Activated naive CD4-positive, alpha-beta T cell treated with anti-CD3 and anti-CD28 coated beads, Interleukin-2, amount 50 U/mL, for 72 hours (primary cell): ENCODE data around the gene NPHP4. TPM values are rescaled to one million over a fixed set of nuclear protein-coding genes. Genes with fewer than 3 reads are reported as not detected.

Source experiments
- ATAC-seq, 2 donors: fragments of 150-1000 bp; cut with Tn5 transposase; 2 replicates each; pipeline ENCODE4 v1.10.0; 2021; ENCODE audit warnings: mild to moderate bottlenecking in 2 of 2, moderate library complexity in 2 of 2
- DNase-seq, 2 donors: peaks; one replicate each; pipeline ENCODE4 v3.0.0; 2021 to 2022; ENCODE audit warnings: low spot score in 2 of 2
- H3K27ac Mint-ChIP-seq, 2 donors: one replicate each; pipeline ENCODE4 v1.8.0; 2022; ENCODE audit warnings: mild to moderate bottlenecking in 2 of 2, mixed read lengths in 2 of 2
- H3K36me3 Mint-ChIP-seq, 2 donors: one replicate each; pipeline ENCODE4 v1.8.0; 2022; ENCODE audit warnings: mixed read lengths in 2 of 2
- H3K9me3 Mint-ChIP-seq, 2 donors: one replicate each; pipeline ENCODE4 v1.8.0; 2022; ENCODE audit warnings: mixed read lengths in 2 of 2
- total RNA-seq, 2 donors: library from RNA; stranded (reverse); gene quantifications; one replicate each; pipeline ENCODE4 v1.2.3, GENCODE V29; 2022

NPHP4 gene
- total RNA-seq, 2 donors from 2014 or later: 10.0 to 22.5 TPM

- Mint-ChIP-seq H3K9me3 (no peaks in the 10 kb centered on the region), H3K36me3 (peaks cover 0 to 18% of the 10 kb centered on the region in 2 donors), H3K27ac (no peak overlapping the region)
- ATAC-seq (no peak), DNase-seq (no peak)
These were observed 17.6 kb downstream of the NPHP4 start for GRCh38 chr1:5974631-5975030.

DNA sequence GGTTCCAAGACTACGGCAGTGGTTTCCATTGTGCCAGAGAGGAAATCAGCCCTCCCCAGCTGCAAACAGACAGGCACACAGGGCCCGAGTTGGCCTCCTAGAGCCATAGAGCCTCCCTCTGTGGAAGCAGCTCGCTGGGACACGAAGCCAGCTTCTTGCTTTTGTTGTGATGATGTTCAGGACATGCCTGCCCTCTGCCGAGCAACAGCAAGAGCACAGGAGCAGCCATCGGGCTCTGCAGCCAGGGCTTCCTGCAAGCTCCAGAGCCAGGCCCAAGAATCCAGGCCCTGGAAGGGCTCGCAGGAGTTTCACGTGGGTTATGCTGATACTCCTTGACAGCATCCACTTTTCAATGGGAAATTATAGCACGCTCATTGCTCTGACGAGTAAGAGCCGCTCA, 18.5 kb downstream of the NPHP4 start:
- no peak for DNase-seq
- Mint-ChIP-seq H3K36me3 (peaks cover 0 to 18% of the 10 kb centered on the region in 2 donors), H3K27ac (no peak overlapping the region), H3K9me3 (no peaks in the 10 kb centered on the region)
- ATAC-seq: no peak

DNA sequence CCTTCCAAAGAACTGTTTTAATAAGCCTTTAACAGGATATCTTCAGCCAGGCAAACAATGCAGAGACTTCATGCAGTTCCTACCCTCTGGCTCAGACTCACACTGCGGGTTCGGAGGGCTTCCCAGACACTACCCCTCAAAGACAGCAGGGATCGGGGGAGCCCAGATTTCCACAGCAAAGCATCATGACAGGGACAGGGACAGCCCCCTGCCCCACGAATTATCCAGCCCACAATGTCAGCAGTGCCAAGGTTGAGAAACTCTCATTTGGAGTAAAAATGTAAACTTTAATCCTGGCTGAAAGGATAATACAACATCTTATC, 20.1 kb downstream of the NPHP4 start:
- Mint-ChIP-seq H3K27ac (no peak overlapping the region), H3K36me3 (peaks cover 0 to 15% of the 10 kb centered on the region in 2 donors), H3K9me3 (no peaks in the 10 kb centered on the region)
- no peak for ATAC-seq
- no peak for DNase-seq

GRCh38 chr1:5971471-5972197, 20.6 kb downstream of the NPHP4 start:
- no peak overlapping the region for H3K27ac Mint-ChIP-seq
- peaks cover 0 to 10% of the 10 kb centered on the region in 2 donors for H3K36me3 Mint-ChIP-seq
- no peaks in the 10 kb centered on the region for H3K9me3 Mint-ChIP-seq
- ATAC-seq (no peak), DNase-seq (no peak)

DNA sequence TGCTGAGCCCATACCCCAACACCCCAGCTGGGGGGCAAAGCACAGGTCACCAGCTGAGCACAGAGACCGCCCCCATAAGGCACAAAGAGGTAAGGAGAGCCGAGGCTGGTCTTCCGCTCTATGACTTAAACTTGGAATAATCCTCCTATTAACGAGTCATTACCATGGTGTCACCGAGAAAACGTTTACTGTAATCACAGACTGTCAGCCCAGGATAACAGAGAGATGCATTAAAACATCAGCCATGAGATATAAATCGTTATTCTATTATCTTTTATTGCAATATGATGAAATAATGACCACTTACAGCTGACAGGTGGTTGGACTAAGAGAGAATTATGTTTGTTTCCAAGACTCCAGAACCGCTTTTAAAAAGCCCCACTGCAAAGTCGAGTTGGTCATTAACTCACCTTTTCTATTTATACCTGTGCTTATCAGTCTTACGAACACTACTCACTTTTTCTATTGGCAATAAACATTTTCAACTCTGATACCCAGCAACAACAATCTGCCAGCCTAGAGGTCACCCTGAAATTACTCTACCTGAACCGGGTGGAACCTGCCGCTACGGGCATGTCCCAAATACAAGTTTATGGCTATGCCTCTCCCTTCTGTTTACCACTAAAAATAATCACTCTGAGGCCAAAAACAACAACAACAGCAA, 21.5 kb downstream of the NPHP4 start:
- Mint-ChIP-seq H3K9me3 (no peaks in the 10 kb centered on the region), H3K27ac (no peak overlapping the region), H3K36me3 (peaks cover 0 to 8% of the 10 kb centered on the region in 2 donors)
- ATAC-seq (no peak), DNase-seq (no peak)

GRCh38 chr1:5969168-5969567, 23.1 kb downstream of the NPHP4 start:
- DNase-seq (no peak), ATAC-seq (no peak)
- no peaks in the 10 kb centered on the region for H3K9me3 Mint-ChIP-seq
- peaks cover 0 to 8% of the 10 kb centered on the region in 2 donors for H3K36me3 Mint-ChIP-seq
- H3K27ac Mint-ChIP-seq: no peak overlapping the region

- ATAC-seq (no peak), DNase-seq (no peak)
- no peaks in the 10 kb centered on the region for H3K9me3 Mint-ChIP-seq
- H3K27ac Mint-ChIP-seq: no peak overlapping the region
- peaks cover 0 to 8% of the 10 kb centered on the region in 2 donors for H3K36me3 Mint-ChIP-seq
These were observed 24.0 kb downstream of the NPHP4 start for GRCh38 chr1:5968161-5968736.

GRCh38 chr1:5967351-5968160, 24.7 kb downstream of the NPHP4 start:
- no peak for DNase-seq
- Mint-ChIP-seq H3K27ac (peak overlapping the region in 1 of 2 donors; percentile 44), H3K36me3 (peaks cover 0 to 8% of the 10 kb centered on the region in 2 donors), H3K9me3 (no peaks in the 10 kb centered on the region)
- ATAC-seq: no peak

DNA sequence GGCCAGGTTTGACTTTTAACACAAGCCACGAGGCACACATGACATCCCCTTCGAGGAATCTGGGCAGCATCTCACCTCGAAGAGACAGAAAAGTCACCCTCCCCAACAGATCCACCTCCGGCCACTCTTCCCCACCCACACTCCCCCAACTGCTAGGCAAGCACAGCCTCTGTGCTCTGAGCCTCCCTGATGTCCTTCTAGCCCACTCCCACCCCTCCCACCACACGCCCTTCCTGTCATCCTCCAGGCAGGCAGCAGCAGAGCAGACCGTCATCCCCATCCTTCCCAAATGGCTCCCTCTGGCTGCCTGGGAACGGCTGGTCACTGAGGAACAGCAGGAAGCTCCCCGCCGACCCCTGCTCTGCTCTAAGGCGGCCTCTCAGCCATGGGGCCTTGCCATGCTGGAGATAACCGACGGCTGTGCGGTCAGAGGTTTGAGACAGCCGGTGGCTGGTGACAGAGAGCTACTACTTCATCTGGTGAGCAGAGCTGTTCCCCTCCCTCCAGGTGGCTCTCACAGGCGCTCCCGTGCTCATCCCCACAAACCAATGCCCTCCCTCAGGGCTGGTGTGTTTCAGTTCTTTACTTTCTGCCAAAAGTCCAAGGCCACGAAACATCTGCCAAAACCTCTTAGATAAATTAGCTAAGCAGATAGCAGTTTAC, 25.6 kb downstream of the NPHP4 start:
- peaks cover 0 to 8% of the 10 kb centered on the region in 2 donors for H3K36me3 Mint-ChIP-seq
- ATAC-seq (no peak), DNase-seq (no peak)
- H3K9me3 Mint-ChIP-seq: no peaks in the 10 kb centered on the region
- peak overlapping the region in 1 of 2 donors; percentile 44 for H3K27ac Mint-ChIP-seq

DNA sequence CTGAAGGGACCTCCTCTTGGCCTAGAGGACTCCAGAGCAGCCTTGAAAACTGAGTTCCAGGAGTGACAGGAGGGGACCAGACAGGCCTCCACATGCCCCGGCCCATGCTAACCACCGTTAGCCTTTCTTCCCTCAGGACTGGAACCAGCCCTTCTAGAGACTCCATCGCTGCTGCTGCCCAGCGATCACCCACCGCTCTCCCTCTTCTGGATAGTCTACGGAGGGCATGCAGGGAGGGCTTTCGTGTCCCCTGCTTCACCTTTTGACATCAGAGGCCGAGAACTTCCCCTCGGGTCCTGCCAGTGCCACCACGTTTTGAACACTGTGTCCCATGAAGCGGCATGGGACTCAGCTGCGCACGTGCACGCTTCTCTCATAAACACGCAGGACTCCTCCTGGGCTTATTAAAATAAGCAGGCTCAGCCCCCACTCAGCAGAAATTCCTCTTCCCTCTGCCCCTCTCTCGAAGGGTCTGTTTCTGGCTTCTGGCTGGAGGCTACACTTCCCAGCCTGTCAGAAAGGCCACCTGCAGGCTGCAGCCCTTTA, 26.6 kb downstream of the NPHP4 start:
- peaks cover 0 to 8% of the 10 kb centered on the region in 2 donors for H3K36me3 Mint-ChIP-seq
- no peak for DNase-seq
- no peak for ATAC-seq
- peak overlapping the region in 1 of 2 donors; percentile 44 for H3K27ac Mint-ChIP-seq
- H3K9me3 Mint-ChIP-seq: no peaks in the 10 kb centered on the region

DNA sequence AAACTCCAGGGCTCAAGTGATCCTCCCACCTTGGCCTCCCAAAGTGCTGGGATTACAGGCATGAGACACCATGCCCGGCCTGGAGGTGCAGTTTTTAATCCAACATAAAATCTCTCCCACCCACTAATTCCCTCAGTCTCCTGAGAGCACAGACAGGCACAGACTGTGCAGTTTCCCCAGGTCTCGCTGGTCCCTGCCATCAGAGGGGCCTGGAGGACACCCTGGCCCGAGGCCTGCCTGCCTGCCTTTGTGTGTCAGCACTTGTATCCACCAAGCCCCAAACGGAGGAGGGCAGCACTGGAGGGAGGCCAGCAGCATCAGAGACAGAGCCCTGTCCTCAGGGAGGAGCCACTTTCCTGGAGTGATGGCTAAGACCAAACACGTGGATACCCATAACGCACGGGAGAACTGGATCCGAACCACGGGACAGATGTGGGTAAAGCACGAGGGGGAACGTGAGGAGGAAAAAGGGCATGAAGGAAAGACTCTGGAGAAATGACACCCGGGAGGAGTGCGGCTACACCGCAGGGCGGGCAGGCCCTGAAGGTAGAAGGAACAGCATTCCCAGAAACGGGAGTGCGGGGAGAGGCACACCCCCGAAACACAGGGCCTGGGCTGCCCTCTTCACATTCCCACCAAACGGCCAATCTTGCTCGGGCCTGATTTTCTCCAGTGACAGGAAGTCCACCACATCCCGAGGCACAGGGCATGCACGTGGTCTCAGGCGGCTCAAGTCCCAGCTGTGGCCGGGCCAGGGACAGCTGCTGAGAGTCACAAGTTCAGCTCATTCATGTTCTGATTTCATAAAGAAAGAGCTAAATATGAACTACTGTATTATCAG, 29.7 kb downstream of the NPHP4 start:
- Mint-ChIP-seq H3K9me3 (no peaks in the 10 kb centered on the region), H3K27ac (peak overlapping the region in 1 of 2 donors; percentile 36), H3K36me3 (no peaks in the 10 kb centered on the region)
- DNase-seq: no peak
- no peak for ATAC-seq

DNA sequence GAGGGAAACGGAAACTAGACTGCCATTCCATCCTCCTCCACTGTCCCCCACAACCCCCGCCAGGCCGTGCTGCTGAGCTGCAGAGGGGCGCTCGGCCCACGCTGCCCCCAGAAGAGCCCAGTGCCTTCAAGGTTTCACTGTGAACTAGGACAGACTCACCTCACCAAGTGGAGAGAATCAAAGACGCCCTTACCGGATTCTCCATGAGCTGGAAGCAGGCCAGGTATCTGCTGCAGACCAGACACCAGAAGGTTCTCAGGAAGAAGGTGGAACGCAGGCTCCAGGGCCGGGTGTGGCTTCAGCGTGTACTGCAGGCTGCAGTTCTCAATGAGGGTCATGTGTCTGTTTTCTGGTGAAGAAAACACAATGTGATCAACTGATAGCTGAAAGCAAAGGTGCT, 30.6 kb downstream of the NPHP4 start:
- ATAC-seq (no peak), DNase-seq (no peak)
- no peaks in the 10 kb centered on the region for H3K9me3 Mint-ChIP-seq
- no peak overlapping the region for H3K27ac Mint-ChIP-seq
- no peaks in the 10 kb centered on the region for H3K36me3 Mint-ChIP-seq

DNA sequence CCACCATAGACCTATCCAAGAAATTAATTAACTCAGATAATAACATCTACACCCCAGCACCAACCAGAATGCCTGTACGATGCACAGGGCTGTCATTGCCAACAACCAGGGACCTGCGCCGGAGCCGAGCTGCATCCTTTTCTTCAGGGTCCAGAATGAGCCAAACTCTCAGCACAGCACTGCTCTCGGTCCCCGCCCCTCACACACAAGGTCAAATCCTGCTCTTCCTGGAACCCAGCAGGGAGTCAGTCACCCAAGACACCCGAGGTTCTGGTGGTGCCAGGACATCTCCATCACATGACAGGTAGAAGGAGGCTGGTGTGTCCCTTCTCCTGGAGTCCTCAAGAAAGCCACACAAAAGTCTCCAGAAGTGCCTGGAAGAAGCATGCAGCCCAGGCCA, 31.9 kb downstream of the NPHP4 start:
- no peak overlapping the region for H3K27ac Mint-ChIP-seq
- no peak for ATAC-seq
- H3K9me3 Mint-ChIP-seq: no peaks in the 10 kb centered on the region
- DNase-seq: no peak
- H3K36me3 Mint-ChIP-seq: peaks cover 3 to 4% of the 10 kb centered on the region in 2 donors

DNA sequence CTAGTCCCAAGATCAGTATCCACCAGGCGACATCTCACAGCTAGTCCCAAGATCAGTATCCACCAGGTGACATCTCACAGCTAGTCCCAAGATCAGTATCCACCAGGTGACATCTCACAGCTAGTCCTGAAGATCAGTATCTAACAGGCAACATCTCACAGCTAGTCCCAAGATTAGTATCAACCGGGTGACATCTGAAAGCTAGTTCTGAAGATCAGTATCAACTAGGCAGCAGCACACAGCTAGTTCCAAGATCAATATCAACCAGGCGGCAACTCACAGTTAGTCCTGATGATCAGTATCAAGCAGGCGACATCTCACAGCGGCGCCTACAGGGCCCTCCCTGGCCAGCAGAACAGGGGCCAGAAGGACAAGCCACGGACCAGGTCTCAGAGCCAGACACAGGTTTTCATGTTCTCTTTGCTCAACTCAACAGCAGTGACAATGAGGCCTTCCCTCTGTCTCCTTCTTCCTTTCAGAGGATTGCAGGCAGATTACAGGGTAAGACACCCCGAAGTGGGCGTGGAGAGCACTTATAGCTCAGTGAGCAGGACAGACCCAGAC, 32.5 kb downstream of the NPHP4 start:
- Mint-ChIP-seq H3K9me3 (no peaks in the 10 kb centered on the region), H3K27ac (peak overlapping the region; percentile 39 to 76), H3K36me3 (peaks cover 5 to 8% of the 10 kb centered on the region in 2 donors)
- no peak for ATAC-seq
- no peak for DNase-seq

GRCh38 chr1:5959087-5959486, 33.1 kb downstream of the NPHP4 start:
- Mint-ChIP-seq H3K9me3 (no peaks in the 10 kb centered on the region), H3K27ac (peak overlapping the region; percentile 39 to 76), H3K36me3 (peaks cover 5 to 14% of the 10 kb centered on the region in 2 donors)
- ATAC-seq (no peak), DNase-seq (no peak)
